D721Med (cell line): Measurements from ENCODE around the gene NUP85.
A peak's percentile ranks its signal among the peaks of the same experiment; 100 is the strongest.

ENCODE experiments used
- DNase-seq: peaks from one replicate; pipeline ENCODE4 v3.0.0; 2011; ENCODE audit warnings: low spot score; ENCODE audit not compliant: insufficient read length
- FAIRE-seq: peaks from 2 replicates; lab custom pipeline; 2011; peaks lifted over from hg19 to GRCh38; lab: Jason Lieb, UNC
- CTCF ChIP-seq: IDR thresholded peaks from 2 replicates; pipeline ENCODE4 v1.5.1; 2012; ENCODE audit warnings: mild to moderate bottlenecking, control low read depth; ENCODE audit not compliant: insufficient read depth; ENCODE audit errors: missing control alignments

Gene NUP85

DNA sequence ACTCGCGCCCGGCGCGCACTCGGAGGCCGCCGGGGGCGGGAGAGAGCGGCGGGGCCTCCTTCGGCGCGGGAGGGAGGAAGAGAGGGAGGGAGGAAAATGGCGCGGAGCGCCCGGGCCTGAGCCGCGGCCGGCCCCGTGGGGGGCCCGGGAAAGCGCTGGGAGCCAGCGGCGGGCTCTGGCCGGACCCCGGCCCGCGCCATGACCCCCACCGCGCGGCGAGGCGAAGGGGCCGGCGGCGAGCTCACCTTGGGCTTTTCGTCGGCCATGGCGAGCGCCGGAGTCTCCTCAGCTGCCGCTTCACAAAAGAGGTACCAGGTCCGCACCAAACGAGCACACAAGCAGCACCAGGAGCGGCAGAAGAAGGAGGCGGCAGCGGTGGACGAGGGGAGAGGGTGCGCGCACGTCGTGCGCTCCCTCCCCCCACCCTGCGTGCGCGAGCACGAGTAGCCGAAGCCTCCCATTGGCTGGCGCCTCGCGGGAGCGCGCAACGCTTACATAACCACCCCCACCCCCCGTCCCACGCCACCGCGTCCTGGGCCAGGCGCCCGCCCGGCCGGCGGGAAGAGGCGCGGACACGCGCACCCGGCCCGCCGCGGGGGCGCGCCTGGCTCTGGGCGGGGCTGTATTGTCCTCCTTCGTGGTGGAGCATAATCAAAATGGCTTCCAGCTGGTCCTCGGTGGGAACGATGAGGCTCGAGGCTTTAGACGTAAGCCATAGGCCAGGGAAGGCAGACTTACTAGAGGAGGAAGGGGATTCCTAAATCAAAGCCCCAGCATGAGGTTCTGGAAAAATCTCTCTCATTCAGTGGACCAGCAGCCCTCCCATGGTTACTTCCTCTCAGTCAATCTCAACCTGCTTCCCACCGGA, 22.7 kb upstream of the NUP85 start, which contains the start of gene SUMO2:
SUMO2 (minus strand) TSS at position 391 of the 868 bp plus-strand sequence; CDS start at position 266, 125 bp downstream.
- no peak for FAIRE-seq
- no peak for TF ChIP-seq CTCF

DNA sequence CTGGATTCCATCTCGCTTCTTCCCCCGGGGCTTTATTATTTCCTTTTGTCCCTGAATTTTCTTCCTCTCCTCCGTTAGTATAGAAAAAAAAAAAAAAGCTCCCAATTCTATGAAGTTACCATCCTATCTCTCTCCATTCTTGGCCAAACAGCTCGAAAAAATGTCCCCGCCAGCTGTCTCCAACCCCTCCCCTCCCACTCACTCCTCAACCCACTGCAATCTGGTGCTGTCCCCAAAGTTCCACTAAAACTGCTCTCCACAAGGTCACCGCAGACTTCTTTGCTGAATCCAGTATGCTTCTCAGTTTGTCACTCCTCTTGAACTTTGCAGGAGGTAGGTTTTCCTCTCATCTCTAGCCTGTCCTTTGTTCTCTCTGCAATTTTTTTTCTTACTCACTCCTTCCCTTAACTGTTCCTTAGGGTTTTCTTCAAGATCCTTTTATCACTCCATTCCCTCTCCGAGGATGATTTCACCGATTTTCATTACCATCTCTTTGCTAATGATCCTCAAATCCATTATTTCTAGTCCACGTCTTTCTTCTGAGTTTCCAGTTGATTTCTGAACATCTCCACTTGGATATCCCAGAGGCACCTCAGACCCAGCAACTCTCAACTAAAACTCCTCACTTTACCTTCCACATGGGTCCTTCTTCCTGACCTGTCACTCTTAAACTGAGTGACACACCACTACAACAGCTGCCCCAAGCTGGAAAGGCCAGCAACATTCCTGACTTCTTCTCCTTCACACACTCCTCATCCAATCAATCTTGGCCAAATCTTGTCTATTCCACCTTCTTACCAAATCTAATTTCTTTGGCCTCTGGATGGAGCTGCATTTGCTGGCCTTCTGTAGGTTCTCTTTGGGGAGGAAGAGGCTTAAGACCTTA, 21.2 kb upstream of the NUP85 start:
- DNase-seq (no peak), FAIRE-seq (no peak)
- TF ChIP-seq CTCF = no peak

More for the DNA sequence above, 22.7 kb upstream of the NUP85 start, which contains the start of gene SUMO2:
- peak; percentile 92 for DNase-seq

- TF ChIP-seq CTCF = no peak
- DNase-seq (no peak), FAIRE-seq (no peak)
These were observed 16.9 kb upstream of the NUP85 start for GRCh38 chr17:75188614-75189013.

- FAIRE-seq (no peak), DNase-seq (no peak)
These were observed 13.9 kb upstream of the NUP85 start for GRCh38 chr17:75191584-75191983.

DNA sequence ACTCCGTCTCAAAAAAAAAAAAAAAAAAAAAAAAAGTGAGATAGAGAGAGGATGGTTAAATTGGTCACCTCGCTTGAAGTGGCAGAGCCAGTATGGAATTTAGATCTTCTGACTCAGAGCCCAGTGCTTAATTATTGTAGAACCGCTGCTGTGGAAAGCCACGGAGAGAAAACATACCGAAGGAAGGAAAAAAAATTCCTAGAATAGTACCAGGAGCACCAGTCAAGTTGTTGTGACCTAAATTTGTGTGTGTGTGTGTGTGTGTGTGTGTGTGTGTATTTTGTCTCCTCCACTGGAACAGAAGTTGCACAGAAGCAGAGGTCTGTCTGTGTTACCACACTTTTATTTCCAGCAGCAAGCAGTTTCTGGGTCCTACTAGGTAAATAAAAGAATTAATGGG, 10.6 kb upstream of the NUP85 start:
- DNase-seq = no peak
- no peak for FAIRE-seq
- no peak for TF ChIP-seq CTCF

More at GRCh38 chr17:75191584-75191983, 13.9 kb upstream of the NUP85 start:
- no peak for TF ChIP-seq CTCF

DNA sequence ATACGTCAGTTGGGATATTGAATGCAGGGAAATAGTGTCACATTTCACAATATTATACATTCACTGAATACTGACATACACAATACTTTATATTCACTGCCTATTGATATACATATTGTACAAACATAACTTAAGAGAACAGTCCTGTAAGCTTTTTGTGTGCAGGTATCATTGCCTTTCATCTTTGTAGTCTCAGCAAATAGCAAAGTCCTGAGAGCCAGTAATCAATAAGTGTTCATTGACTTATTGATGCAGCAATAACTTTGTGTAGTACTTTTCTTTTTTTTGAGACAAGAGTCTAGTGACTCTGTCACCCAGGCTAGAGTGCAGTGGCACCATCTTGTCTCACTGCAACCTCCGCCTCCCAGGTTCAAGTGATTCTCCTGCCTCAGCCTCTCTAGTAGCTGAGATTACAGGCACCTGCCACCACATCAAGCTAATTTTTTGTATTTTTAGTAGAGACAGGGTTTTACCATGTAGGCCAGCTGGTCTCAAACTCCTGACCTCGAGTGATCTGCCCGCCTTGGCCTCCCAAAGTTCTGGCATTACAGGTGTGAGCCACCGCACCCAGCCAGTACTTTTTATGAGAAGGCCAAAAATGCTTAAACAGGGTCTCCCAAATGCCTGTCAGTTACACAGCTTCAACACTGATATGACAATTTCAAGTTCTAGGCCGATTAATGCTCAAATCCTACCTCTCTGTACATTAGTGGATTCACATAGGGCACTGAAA, 5.4 kb upstream of the NUP85 start:
- DNase-seq (no peak), FAIRE-seq (no peak)
- no peak for TF ChIP-seq CTCF
